ENCODE data around the gene MCTP1. TPM values are rescaled to one million over a fixed set of nuclear protein-coding genes. Genes with fewer than 3 reads are reported as not detected.

MCTP1 gene
- total and polyA plus RNA-seq, 9 of the 15 experiments (the other 6 are each of a cell fraction or from before 2014, with no cell fraction given) = 0.04 to 0.93 (median 0.06) TPM; not detected in 4

DNA sequence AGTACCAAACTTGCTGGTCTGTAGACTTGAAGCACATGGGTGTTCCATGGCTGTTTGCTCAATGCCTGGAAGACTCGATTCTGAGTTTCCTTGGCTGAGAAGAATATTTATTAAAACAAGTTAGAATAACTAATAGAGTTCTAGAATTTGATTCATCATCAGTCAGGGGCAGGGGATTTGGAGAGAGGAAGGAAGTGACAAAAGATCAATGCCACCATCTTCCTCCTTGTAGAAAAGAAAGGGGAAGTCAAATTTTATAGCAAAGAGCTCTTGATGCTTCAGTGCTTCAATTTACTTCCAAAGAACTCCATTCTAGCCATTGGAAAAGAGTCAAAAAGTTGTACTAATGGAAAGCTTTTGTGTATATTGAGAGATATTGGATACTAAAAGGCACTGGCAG is 236.3 kb downstream of the MCTP1 start:
- no peaks in the 10 kb centered on the region for H3K79me2 ChIP-seq (ENCODE audit: control insufficient read depth, insufficient read depth, low read length)
- H3K9me3 ChIP-seq (replicated peaks; ENCODE audit: control insufficient read depth, insufficient read depth, low read depth, low read length) = no peaks in the 10 kb centered on the region
- H3K4me1 ChIP-seq (replicated peaks in 1 of 2; ENCODE audit: control insufficient read depth in 2 of 2, insufficient read depth in 2 of 2, low read length in 2 of 2) = no peaks in the 10 kb centered on the region
- TF ChIP-seq EP300 (IDR thresholded peaks at IDR 0.05; ENCODE audit: low read length) (no peak), ARID3B (CRISPR knock-in tag; IDR thresholded peaks at IDR 0.05; ENCODE audit: borderline replicate concordance) (no peak), ZZZ3 (IDR thresholded peaks at IDR 0.05) (no peak), FOXM1 (IDR thresholded peaks at IDR 0.05; ENCODE audit: low read depth) (no peak), FOXM1 (CRISPR knock-in tag; IDR thresholded peaks at IDR 0.05; ENCODE audit: low read depth) (no peak), TEAD4 (IDR thresholded peaks at IDR 0.05; ENCODE audit: low read length) (no peak), TEAD4 (CRISPR knock-in tag; IDR thresholded peaks at IDR 0.05; ENCODE audit: borderline replicate concordance) (no peak), REST (IDR thresholded peaks at IDR 0.05; ENCODE audit: borderline replicate concordance) (no peak), REST (CRISPR knock-in tag; IDR thresholded peaks at IDR 0.05; ENCODE audit: low read depth) (no peak), KAT7 (CRISPR knock-in tag; IDR thresholded peaks at IDR 0.05; ENCODE audit: borderline replicate concordance) (no peak), ZBTB8A (IDR thresholded peaks at IDR 0.05; ENCODE audit: partially characterized antibody) (no peak), ZNF3 (CRISPR knock-in tag; IDR thresholded peaks at IDR 0.05) (no peak), STAG1 (CRISPR knock-in tag; IDR thresholded peaks at IDR 0.05; ENCODE audit: borderline replicate concordance) (no peak)
- TF ChIP-seq, protein P1, sequence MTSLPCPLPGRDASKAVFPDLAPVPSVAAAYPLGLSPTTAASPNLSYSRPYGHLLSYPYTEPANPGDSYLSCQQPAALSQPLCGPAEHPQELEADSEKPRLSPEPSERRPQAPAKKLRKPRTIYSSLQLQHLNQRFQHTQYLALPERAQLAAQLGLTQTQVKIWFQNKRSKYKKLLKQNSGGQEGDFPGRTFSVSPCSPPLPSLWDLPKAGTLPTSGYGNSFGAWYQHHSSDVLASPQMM (CRISPR knock-in tag; IDR thresholded peaks at IDR 0.05) = no peak
- H3K9me1 ChIP-seq (ENCODE audit: control insufficient read depth, insufficient read depth, low read length) = no peaks in the 10 kb centered on the region
- H2AFZ ChIP-seq (ENCODE audit: low read depth, low read length) = no peak overlapping the region
- H3K4me2 ChIP-seq (ENCODE audit: insufficient read depth, low read length) = no peak overlapping the region
- no peak for ATAC-seq
- WGBS (ENCODE audit: insufficient coverage, low coverage, missing lambda C conversion rate) = 0% methylated on average over 1 of the region's 1 CpG
- no peak overlapping the region for H3K4me3 ChIP-seq
- intact Hi-C loops (cut with micrococcal nuclease) = no loop called here
- DNase-seq (ENCODE audit: extremely low read depth in 1 of 4, low spot score in 3 of 4) = no peak
- no peaks in the 10 kb centered on the region for H3K36me3 ChIP-seq (ENCODE audit: control insufficient read depth, insufficient read depth, low read length)
- H3K9ac ChIP-seq (ENCODE audit: insufficient read depth in 1 of 2, low read depth in 2 of 2, low read length in 2 of 2) = no peak overlapping the region
- in situ Hi-C loops (cut with MboI) = no loop called here
- ChIA-PET POLR2A (interaction anchor here (0.9 kb wide), 1 partner anchor 9 kb away, joined by 4 read pairs; no protein-coding TSS in a partner anchor), CTCF (ENCODE audit: low intra/inter-chr PET ratio) (no interaction called here)
- no TSS peak for BruUV-seq (replicated peaks)
- H3K27ac ChIP-seq (ENCODE audit: extremely low read depth, low read depth, low read length) = no peak overlapping the region
- FAIRE-seq = no peak
- H3K27me3 ChIP-seq (ENCODE audit: control insufficient read depth in 2 of 2, insufficient read depth in 2 of 2, low read length in 2 of 2) = no peaks in the 10 kb centered on the region
- H4K20me1 ChIP-seq (replicated peaks; ENCODE audit: control insufficient read depth, insufficient read depth, low read length) = no peaks in the 10 kb centered on the region
